Esophagus muscularis mucosa (tissue), 4 donors: Measurements from ENCODE around the gene PCGF2.

ENCODE experiments used
- EP300 ChIP-seq: sonication (generic); formaldehyde crosslinking; IDR thresholded peaks from one replicate; pipeline ENCODE4 v1.6.1; 2017; ENCODE audit warnings: antibody characterized with exemption
- POLR2A ChIP-seq: fragments of 450-650 bp; IDR thresholded peaks from one replicate; pipeline ENCODE4 v1.6.1; 2017; ENCODE audit warnings: antibody characterized with exemption, moderate library complexity, mild to moderate bottlenecking, low read depth
- TF ChIP-seq, protein P1 (sequence below), 3 experiments: fragments of 200-600 bp in 2 of 3; fragments of 450-650 bp in 1 of 3; sonication (generic) in 2 of 3; IDR thresholded peaks; one replicate each; pipeline ENCODE4 v1.5.1; 2017 to 2019; ENCODE audit warnings: antibody characterized with exemption in 3 of 3, mild to moderate bottlenecking in 2 of 3, moderate library complexity in 1 of 3

DNA sequence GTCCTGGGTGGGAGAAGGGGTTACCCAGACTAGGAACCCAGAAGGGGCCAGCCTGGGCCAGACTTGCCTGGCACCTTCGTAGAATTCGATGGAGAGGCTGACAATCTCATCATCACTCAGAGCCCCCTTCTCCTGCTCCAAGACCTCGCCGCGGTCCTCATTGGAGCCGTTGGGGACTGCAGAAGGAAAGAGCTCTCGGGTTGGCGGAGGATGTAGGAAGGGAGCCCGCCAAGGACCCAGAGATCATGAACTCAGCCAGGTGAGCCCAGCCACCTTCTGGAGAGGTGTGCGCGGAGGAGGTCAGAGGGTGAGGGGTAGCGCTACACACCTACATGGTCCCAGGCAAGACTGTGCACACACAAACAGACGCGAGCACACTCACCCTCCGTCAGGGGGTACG is 9.4 kb downstream of the PCGF2 start:
- TF ChIP-seq, protein P1, sequence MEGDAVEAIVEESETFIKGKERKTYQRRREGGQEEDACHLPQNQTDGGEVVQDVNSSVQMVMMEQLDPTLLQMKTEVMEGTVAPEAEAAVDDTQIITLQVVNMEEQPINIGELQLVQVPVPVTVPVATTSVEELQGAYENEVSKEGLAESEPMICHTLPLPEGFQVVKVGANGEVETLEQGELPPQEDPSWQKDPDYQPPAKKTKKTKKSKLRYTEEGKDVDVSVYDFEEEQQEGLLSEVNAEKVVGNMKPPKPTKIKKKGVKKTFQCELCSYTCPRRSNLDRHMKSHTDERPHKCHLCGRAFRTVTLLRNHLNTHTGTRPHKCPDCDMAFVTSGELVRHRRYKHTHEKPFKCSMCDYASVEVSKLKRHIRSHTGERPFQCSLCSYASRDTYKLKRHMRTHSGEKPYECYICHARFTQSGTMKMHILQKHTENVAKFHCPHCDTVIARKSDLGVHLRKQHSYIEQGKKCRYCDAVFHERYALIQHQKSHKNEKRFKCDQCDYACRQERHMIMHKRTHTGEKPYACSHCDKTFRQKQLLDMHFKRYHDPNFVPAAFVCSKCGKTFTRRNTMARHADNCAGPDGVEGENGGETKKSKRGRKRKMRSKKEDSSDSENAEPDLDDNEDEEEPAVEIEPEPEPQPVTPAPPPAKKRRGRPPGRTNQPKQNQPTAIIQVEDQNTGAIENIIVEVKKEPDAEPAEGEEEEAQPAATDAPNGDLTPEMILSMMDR (IDR thresholded peaks at IDR 0.05) = no peak
- TF ChIP-seq POLR2A (no peak), EP300 (no peak)
